SK-N-SH (cell line): ENCODE results near the gene CDR2.

Source experiments
- JUND ChIP-seq: IDR thresholded peaks from 2 replicates; pipeline ENCODE4 v1.4.0; 2012
- MXI1 ChIP-seq: IDR thresholded peaks from 2 replicates; pipeline ENCODE4 v1.6.1; 2012; ENCODE audit warnings: mild to moderate bottlenecking, low read depth, low read length, improper control_type of control experiment
- TF ChIP-seq, protein P1 (sequence below): fragments of 200-600 bp; sonication (generic); IDR thresholded peaks from 2 replicates; pipeline ENCODE4 v1.6.1; 2017; ENCODE audit warnings: antibody characterized with exemption, mild to moderate bottlenecking, moderate library complexity

DNA sequence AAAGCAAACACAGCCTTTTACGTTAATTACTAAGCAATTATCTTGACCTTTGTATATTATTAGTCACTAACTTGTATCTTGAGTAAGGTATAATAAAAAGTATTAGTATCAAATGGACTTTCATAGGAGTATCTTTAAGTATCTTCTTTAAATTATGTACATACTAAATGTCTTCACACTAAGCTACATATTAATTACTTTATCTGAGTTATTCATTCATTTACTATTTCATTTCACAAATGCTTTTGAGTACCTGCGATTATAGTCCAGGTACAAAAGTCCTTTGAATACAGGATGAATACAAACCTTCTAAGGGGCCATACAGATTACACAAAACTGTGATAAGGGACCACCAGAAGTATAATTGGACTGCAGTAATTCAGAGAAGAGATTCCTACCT lies 33.1 kb upstream of the CDR2 start:
- TF ChIP-seq, protein P1, sequence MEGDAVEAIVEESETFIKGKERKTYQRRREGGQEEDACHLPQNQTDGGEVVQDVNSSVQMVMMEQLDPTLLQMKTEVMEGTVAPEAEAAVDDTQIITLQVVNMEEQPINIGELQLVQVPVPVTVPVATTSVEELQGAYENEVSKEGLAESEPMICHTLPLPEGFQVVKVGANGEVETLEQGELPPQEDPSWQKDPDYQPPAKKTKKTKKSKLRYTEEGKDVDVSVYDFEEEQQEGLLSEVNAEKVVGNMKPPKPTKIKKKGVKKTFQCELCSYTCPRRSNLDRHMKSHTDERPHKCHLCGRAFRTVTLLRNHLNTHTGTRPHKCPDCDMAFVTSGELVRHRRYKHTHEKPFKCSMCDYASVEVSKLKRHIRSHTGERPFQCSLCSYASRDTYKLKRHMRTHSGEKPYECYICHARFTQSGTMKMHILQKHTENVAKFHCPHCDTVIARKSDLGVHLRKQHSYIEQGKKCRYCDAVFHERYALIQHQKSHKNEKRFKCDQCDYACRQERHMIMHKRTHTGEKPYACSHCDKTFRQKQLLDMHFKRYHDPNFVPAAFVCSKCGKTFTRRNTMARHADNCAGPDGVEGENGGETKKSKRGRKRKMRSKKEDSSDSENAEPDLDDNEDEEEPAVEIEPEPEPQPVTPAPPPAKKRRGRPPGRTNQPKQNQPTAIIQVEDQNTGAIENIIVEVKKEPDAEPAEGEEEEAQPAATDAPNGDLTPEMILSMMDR, result no peak
- TF ChIP-seq MXI1 (no peak), JUND (no peak)
